GM12891 (cell line): ENCODE results near the gene RNU6-8.

Experiments
- POLR2A ChIP-seq: IDR thresholded peaks from 2 replicates; pipeline ENCODE4 v1.6.1; 2011; ENCODE audit warnings: low read depth, low read length, control low read depth
- POLR2AphosphoS5 ChIP-seq: IDR thresholded peaks from 2 replicates; pipeline ENCODE4 v1.6.1; 2011; ENCODE audit warnings: low read depth, low read length, control low read depth
- POU2F2 ChIP-seq: IDR thresholded peaks from 2 replicates; pipeline ENCODE4 v1.6.1; 2011; ENCODE audit warnings: low read depth, mild to moderate bottlenecking, control low read depth, low read length, moderate library complexity
- SPI1 ChIP-seq: IDR thresholded peaks from 2 replicates; pipeline ENCODE4 v1.6.1; 2011; ENCODE audit warnings: low read depth, low read length, control low read depth
- TAF1 ChIP-seq: IDR thresholded peaks from 2 replicates; pipeline ENCODE4 v1.6.1; 2011; ENCODE audit warnings: low read depth, low read length, control low read depth

DNA sequence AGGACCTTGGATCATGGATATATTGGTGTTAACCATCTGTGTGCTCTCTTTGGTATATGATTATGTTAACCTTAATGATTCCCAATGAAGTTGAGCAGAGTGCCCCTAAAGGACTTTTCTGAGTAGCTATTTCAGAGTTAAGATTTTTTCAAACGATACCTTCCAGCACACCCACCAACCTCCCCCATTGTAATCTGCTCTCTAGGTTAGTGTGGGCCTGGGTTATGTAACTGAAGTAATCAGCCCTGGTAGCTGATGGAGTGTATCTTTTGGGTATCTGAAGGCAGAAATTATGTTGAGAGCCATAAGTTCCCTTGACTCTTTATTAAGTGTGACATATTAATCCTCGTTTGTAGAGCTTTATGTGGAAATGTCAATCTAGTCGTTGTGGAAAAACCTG is 47.6 kb upstream of the RNU6-8 start:
- no peak for TF ChIP-seq POLR2A
- no peak for TF ChIP-seq TAF1
- no peak for TF ChIP-seq POLR2AphosphoS5
- TF ChIP-seq SPI1: no peak
- TF ChIP-seq POU2F2: no peak
